Right lobe of liver (tissue), 6 donors: Measurements from ENCODE around the gene RALGPS1. TPM values are rescaled to one million over a fixed set of nuclear protein-coding genes. Genes with fewer than 3 reads are reported as not detected.
A peak's percentile ranks its signal among the peaks of the same experiment; 100 is the strongest.

ENCODE experiments used
- ATAC-seq, 4 donors: fragments of 200-7000 bp; cut with Tn5 transposase; one replicate each; pipeline ENCODE4 v1.9.1; 2020; ENCODE audit warnings: mild to moderate bottlenecking in 4 of 4, moderate library complexity in 4 of 4
- DNase-seq, 3 donors: peaks; one replicate each; pipeline ENCODE4 v3.0.0-alpha.2; 2020
- H3K27ac ChIP-seq, 3 donors: fragments of 200-600 bp; one replicate each; pipeline ENCODE4 v1.8.0; 2022
- H3K27me3 ChIP-seq, 2 donors: fragments of 200-600 bp; one replicate each; pipeline ENCODE4 v1.8.0; 2022
- H3K36me3 ChIP-seq, 4 donors: fragments of 200-600 bp; sonication (generic) in 1 of 4; one replicate each; pipeline versions ENCODE4 v1.5.1 to v1.8.0; 2017 to 2022; ENCODE audit warnings: control low read depth in 1 of 4
- H3K4me1 ChIP-seq, 4 donors: fragments of 200-600 bp; sonication (generic) in 1 of 4; one replicate each; pipeline versions ENCODE4 v1.5.1 to v1.8.0; 2017 to 2022; ENCODE audit warnings: control low read depth in 1 of 4
- H3K4me3 ChIP-seq, 3 donors: fragments of 200-600 bp; one replicate each; pipeline ENCODE4 v1.8.0; 2022
- H3K9me3 ChIP-seq, 4 donors: fragments of 200-600 bp; sonication (generic) in 1 of 4; one replicate each; pipeline versions ENCODE4 v1.5.1 to v1.8.0; 2017 to 2022; ENCODE audit warnings: control low read depth in 1 of 4
- POLR2A ChIP-seq: fragments of 450-650 bp; IDR thresholded peaks from one replicate; pipeline ENCODE4 v1.6.1; 2017; ENCODE audit warnings: antibody characterized with exemption, mild to moderate bottlenecking
- WGBS: methylation state at CpG from one replicate; pipeline ENCODE4 v1.1.6; 2018; ENCODE audit warnings: low coverage, low lambda C conversion rate; ENCODE audit not compliant: insufficient coverage; ENCODE audit errors: missing lambda C conversion rate; 5-methylcytosine and 5-hydroxymethylcytosine counted together
- intact Hi-C, 2 donors: fragments of 100-400 bp; cut with DNase I; formaldehyde crosslinking; loops; one replicate each; pipeline versions ENCODE4 v1.11.2 to v1.14.1; 2022
- total RNA-seq, 6 experiments: library from RNA; depleted of rRNA in 2 of 6; stranded (reverse); fragments of >200 nt in 2 of 6; fragmentation: NEBNext Ultra II Directional in 3 of 6; extraction: Animal tissue kit (Norgen Biotek cat#: 25700) in 3 of 6; gene quantifications; one replicate each; pipeline versions ENCODE4 v1.1.0 to v1.2.4, GENCODE V29; 2016 to 2023
- TF ChIP-seq, protein P1 (sequence below), 4 donors: fragments of 200-600 bp in 3 of 4; fragments of 450-650 bp in 1 of 4; IDR thresholded peaks; one replicate each; pipeline versions ENCODE4 v1.5.1 to v1.8.0; 2016 to 2022; ENCODE audit warnings: antibody characterized with exemption in 4 of 4, mild to moderate bottlenecking in 2 of 4
- donor health status: DM: no; HTN: yes; CAD: no.
- donor health status: DM: no; HTN: no; CAD: no.
- donor health status: DM: no; HTN: no; CAD: no.
- donor health status: DM: no; HTN: yes; CAD: no.
- donor health status: DM: no; HTN: yes; CAD: no.

The RALGPS1 gene
- total RNA-seq, 6 experiments from 2014 or later = 1.2 to 3.8 (median 2.4) TPM

DNA sequence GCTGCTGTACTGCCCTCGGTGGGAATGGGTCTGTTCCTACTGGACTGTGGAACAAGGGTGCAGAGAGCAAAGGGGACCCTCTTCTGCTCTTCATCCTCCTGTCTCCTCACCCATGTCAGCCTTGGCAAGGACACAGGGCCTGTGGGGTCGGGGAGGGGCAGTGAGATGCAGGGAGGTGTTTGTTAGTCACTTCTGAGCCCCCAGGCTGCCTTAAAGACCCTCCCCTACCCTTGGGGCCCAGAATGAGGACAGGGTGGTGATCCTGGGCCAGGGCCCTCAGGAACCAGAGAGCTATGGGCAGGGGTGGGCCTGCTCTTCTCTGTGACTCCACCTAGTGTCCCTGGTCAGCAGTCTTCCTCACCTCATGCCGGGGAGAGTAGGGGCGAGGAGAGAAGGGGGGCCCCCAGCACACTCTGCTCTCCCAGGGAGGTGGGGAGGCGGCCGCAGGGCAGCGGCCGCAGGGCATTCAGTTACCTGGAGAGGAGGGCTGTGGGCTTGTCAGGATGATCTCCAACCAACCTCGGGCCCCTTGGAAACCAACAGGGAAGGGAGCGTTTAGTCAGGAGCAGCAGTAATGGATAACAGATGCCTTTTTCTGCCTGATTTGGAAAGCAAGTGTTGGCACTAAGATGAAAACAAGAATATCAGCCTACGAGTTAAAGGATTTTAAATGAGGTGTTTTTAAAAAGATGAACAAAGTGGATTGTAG is 288.0 kb downstream of the RALGPS1 start:
- Histone ChIP-seq H3K4me1 (no peaks in the 10 kb centered on the region), H3K4me3 (no peak overlapping the region), H3K9me3 (no peaks in the 10 kb centered on the region), H3K27ac (no peak overlapping the region), H3K27me3 (no peaks in the 10 kb centered on the region), H3K36me3 (no peaks in the 10 kb centered on the region)
- intact Hi-C loops = loop anchor here in 1 of 2 donors (10.0 kb wide), 2 partner anchors 238 to 268 kb away; no protein-coding TSS in a partner anchor
- TF ChIP-seq POLR2A = no peak
- TF ChIP-seq, protein P1, sequence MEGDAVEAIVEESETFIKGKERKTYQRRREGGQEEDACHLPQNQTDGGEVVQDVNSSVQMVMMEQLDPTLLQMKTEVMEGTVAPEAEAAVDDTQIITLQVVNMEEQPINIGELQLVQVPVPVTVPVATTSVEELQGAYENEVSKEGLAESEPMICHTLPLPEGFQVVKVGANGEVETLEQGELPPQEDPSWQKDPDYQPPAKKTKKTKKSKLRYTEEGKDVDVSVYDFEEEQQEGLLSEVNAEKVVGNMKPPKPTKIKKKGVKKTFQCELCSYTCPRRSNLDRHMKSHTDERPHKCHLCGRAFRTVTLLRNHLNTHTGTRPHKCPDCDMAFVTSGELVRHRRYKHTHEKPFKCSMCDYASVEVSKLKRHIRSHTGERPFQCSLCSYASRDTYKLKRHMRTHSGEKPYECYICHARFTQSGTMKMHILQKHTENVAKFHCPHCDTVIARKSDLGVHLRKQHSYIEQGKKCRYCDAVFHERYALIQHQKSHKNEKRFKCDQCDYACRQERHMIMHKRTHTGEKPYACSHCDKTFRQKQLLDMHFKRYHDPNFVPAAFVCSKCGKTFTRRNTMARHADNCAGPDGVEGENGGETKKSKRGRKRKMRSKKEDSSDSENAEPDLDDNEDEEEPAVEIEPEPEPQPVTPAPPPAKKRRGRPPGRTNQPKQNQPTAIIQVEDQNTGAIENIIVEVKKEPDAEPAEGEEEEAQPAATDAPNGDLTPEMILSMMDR (IDR thresholded peaks at IDR 0.05) = no peak
- ATAC-seq (no peak), DNase-seq (no peak)
- 59% methylated on average over 2 of the region's 11 CpGs for WGBS

GRCh38 chr9:127203681-127204327 is 289.2 kb downstream of the RALGPS1 start:
- 100% methylated on average over 1 of the region's 5 CpGs for WGBS
- Histone ChIP-seq H3K4me1 (no peaks in the 10 kb centered on the region), H3K4me3 (no peak overlapping the region), H3K27me3 (no peaks in the 10 kb centered on the region), H3K27ac (no peak overlapping the region), H3K36me3 (no peaks in the 10 kb centered on the region), H3K9me3 (no peaks in the 10 kb centered on the region)
- no peak for DNase-seq
- intact Hi-C loops = loop anchor here in 1 of 2 donors (10.0 kb wide), 2 partner anchors 239 to 269 kb away; no protein-coding TSS in a partner anchor
- TF ChIP-seq, protein P1 (IDR thresholded peaks at IDR 0.05) = no peak
- TF ChIP-seq POLR2A = no peak
- ATAC-seq = no peak

DNA sequence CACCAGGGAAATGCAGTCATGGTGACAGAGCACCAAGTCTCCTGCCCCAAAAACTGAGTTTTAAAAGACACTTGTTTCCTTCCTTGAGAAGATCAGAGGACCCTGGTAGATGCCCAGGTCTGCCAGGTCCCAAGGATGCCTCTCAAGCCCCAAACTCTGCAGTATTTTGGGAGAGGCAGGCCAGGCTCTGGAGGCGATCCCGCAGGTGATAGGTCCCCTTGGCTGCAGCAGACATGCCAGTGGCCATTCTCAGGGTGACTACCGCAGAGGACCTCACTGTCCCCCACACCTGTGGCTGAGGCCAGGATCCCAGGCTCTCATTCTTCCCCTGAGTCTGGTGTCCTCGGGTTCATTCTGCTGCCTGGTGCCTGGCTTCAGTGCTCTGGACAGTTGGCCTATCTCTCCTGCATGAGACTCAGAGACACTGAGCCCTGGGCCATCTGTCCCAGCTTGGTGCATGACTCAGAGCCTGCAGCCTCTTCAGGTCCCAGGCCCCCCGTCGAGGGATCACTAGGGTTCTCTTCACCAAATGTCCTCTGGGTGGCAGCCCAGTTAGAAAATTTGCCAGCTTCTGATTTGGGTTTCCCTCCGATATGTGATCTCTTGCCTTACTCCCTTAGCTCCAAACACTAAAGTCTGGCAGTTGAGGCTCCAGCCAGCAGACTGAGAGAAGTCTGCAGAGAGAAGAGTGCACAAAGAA is 290.3 kb downstream of the RALGPS1 start:
- DNase-seq = no peak
- peak in 3 of 4 donors; percentile 3 to 44 (median 39) for ATAC-seq
- no peaks in the 10 kb centered on the region for H3K27me3 ChIP-seq
- H3K9me3 ChIP-seq = no peaks in the 10 kb centered on the region
- intact Hi-C loops = loop anchor here in 1 of 2 donors (10.0 kb wide), 2 partner anchors 240 to 270 kb away; no protein-coding TSS in a partner anchor
- H3K4me3 ChIP-seq = no peak overlapping the region
- WGBS = 46% methylated on average over 5 of the region's 7 CpGs
- TF ChIP-seq, protein P1 (IDR thresholded peaks at IDR 0.05) = peak; percentile 9 to 33 (median 24)
- TF ChIP-seq POLR2A = no peak
- H3K4me1 ChIP-seq = no peaks in the 10 kb centered on the region
- no peaks in the 10 kb centered on the region for H3K36me3 ChIP-seq
- no peak overlapping the region for H3K27ac ChIP-seq

- TF ChIP-seq, protein P1 (IDR thresholded peaks at IDR 0.05) = no peak
- TF ChIP-seq POLR2A = no peak
- Histone ChIP-seq H3K27ac (no peak overlapping the region), H3K4me3 (no peak overlapping the region), H3K27me3 (no peaks in the 10 kb centered on the region), H3K36me3 (no peaks in the 10 kb centered on the region), H3K9me3 (no peaks in the 10 kb centered on the region), H3K4me1 (no peaks in the 10 kb centered on the region)
- ATAC-seq = no peak
- WGBS = 94% methylated on average over 4 of the region's 4 CpGs
- intact Hi-C loops = loop anchor here in 1 of 2 donors (10.0 kb wide), 2 partner anchors 241 to 271 kb away; no protein-coding TSS in a partner anchor
- no peak for DNase-seq
These were observed 291.4 kb downstream of the RALGPS1 start for GRCh38 chr9:127205952-127206351.
